Amniotic stem cell (primary cell): ENCODE results near the gene TTC7B.

Experiments
- DNase-seq: peaks from one replicate; lab custom pipeline; 2025; lab: John Stamatoyannopoulos, UW

The TTC7B gene

GRCh38 chr14:90575781-90576180 is 240.4 kb downstream of the TTC7B start:
- DNase-seq: no peak

- DNase-seq: no peak
Measured at GRCh38 chr14:90575336-90575735, 240.9 kb downstream of the TTC7B start.

GRCh38 chr14:90574188-90575131 is 241.8 kb downstream of the TTC7B start:
- DNase-seq: no peak

GRCh38 chr14:90573385-90574105 is 242.7 kb downstream of the TTC7B start:
- DNase-seq: no peak

- DNase-seq: no peak
Measured at GRCh38 chr14:90572441-90573150, 243.6 kb downstream of the TTC7B start.

GRCh38 chr14:90571149-90571947 is 244.9 kb downstream of the TTC7B start:
- DNase-seq: no peak

- DNase-seq: no peak
Measured at GRCh38 chr14:90570461-90570860, 245.8 kb downstream of the TTC7B start.

- no peak for DNase-seq
Measured at GRCh38 chr14:90569606-90570387, 246.4 kb downstream of the TTC7B start.

GRCh38 chr14:90569201-90569600 is 247.0 kb downstream of the TTC7B start:
- DNase-seq: no peak

GRCh38 chr14:90568405-90568804 is 247.8 kb downstream of the TTC7B start:
- DNase-seq: no peak

- no peak for DNase-seq
Measured at GRCh38 chr14:90567991-90568390, 248.2 kb downstream of the TTC7B start.

GRCh38 chr14:90567191-90567590 is 249.0 kb downstream of the TTC7B start:
- DNase-seq: no peak

- no peak for DNase-seq
Measured at GRCh38 chr14:90566481-90566880, 249.7 kb downstream of the TTC7B start.

GRCh38 chr14:90564496-90564895 is 251.7 kb downstream of the TTC7B start:
- no peak for DNase-seq

- DNase-seq: no peak
Measured at GRCh38 chr14:90562652-90563051, 253.6 kb downstream of the TTC7B start.

- DNase-seq: no peak
Measured at GRCh38 chr14:90561920-90562319, 254.3 kb downstream of the TTC7B start.

GRCh38 chr14:90560991-90561390 is 255.2 kb downstream of the TTC7B start:
- DNase-seq: no peak

- DNase-seq: no peak
Measured at GRCh38 chr14:90560558-90560957, 255.7 kb downstream of the TTC7B start.

GRCh38 chr14:90559811-90560492 is 256.3 kb downstream of the TTC7B start:
- DNase-seq: no peak

- DNase-seq: no peak
Measured at GRCh38 chr14:90558983-90559590, 257.1 kb downstream of the TTC7B start.
